GM19397 (cell line): ENCODE measurements around the gene ZGPAT.
"Not testable (repeated sequence)": the region's sequence is repeated elsewhere in the genome, so short reads cannot be mapped to it uniquely, and the experiment has no call there.

Experiments
- ATAC-seq: cut with Tn5 transposase; IDR thresholded peaks from one replicate; pipeline ENCODE4 v1.9.1; 2021; ENCODE audit warnings: mild to moderate bottlenecking, moderate library complexity; ENCODE audit not compliant: unreplicated experiment

Gene ZGPAT, protein sequence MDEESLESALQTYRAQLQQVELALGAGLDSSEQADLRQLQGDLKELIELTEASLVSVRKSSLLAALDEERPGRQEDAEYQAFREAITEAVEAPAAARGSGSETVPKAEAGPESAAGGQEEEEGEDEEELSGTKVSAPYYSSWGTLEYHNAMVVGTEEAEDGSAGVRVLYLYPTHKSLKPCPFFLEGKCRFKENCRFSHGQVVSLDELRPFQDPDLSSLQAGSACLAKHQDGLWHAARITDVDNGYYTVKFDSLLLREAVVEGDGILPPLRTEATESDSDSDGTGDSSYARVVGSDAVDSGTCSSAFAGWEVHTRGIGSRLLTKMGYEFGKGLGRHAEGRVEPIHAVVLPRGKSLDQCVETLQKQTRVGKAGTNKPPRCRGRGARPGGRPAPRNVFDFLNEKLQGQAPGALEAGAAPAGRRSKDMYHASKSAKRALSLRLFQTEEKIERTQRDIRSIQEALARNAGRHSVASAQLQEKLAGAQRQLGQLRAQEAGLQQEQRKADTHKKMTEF

DNA sequence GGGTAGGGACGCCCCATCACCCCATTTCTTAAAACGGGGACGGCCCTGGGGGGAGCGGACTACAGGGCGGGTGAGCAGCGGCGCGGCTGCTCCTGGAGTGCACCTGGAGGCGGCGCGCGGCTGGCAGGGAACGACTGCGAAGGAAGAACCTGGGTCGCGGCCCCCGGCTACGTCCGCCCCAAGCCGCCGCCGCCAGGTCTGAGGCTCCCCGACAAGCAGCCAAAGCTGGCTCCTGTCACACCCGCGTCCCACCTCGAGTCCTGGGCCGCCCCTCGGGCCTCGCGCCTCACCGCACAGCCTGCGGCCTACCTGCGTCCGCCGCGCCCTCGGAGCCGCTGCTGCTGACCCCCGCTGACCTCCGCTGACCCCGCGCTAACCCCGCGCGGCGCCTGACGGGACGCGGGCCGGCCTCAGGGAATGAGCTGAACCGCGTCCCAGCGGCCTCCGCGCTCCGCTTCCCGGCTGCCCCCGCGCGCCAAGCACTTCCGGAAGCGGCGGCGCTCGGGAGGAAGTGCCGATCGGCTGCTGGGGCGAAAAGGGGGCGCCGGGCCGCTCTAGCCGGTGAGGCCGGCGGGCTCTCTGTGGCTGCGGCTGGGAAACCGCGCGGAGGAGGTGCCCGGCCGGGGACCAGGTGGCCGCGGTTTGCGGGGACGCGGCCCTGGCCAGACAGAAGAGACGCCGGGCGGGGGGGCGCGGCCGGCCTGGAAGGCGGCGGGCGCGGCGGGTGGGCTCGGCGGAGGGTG is at the start of gene ZGPAT, which contains the start of gene ARFRP1:
TSS of gene ZGPAT (plus strand) at position 482 of the 743 bp plus-strand sequence. CDS start 542 bp downstream, outside the sequence.
TSS of gene ARFRP1 (minus strand) at position 419 of the 743 bp plus-strand sequence. CDS start 885 bp downstream, outside the sequence.
- ATAC-seq, result peak; percentile 74

DNA sequence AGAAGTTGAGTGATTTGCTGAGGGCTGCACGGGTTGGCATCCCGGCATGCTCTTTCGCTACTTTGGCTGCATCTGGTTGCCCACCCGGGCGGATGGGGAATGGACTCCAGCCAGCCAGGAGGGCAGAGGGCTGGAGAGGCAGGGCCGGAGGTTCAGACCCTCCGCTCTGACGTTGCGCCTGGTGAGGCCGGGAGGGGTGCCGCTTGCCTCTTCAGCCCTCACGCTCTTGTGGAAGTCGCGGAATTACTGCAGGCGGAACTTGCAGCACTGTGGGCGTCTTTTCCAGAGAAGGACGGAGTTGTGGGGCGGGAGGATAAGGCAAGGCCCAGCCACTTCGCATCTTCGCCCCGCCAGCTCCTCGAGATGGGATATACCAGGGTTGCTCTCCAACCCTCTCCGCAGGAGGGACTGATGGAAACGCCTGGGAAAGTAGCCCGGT is 49.1 kb upstream of the ZGPAT start:
- ATAC-seq, result peak; percentile 14

DNA sequence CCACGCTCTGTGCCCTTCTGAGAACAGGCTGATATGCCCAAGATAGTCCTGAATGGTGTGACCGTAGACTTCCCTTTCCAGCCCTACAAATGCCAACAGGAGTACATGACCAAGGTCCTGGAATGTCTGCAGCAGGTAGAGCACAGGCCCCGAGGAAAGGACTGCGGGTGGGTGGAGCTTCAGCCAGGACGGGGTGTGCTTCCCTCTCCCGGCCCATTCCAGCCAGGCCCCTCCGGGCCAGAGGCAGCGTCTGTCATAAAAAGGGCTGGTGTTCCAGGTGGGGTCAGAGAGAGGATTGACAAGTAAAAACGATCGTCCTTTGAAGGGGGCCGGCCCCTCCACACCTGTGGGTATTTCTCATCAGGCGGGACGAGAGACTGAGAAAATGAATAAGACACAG is 48.5 kb upstream of the ZGPAT start:
- no peak for ATAC-seq

DNA sequence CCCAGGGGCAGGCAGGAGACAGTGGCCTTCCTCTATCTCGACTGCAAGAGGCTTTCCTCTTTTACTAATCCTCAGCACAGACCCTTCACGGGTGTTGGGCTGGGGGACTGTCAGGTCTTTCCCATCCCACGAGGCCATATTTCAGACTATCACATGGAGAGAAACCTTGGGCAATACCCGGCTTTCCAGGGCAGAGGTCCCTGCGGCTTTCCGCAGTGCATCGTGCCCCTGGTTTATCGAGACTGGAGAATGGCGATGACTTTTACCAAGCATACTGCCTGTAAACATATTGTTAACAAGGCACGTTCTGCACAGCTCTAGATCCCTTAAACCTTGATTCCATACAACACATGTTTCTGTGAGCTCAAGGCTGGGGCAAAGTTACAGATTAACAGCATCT is 47.7 kb upstream of the ZGPAT start:
- ATAC-seq, result not testable (repeated sequence)

DNA sequence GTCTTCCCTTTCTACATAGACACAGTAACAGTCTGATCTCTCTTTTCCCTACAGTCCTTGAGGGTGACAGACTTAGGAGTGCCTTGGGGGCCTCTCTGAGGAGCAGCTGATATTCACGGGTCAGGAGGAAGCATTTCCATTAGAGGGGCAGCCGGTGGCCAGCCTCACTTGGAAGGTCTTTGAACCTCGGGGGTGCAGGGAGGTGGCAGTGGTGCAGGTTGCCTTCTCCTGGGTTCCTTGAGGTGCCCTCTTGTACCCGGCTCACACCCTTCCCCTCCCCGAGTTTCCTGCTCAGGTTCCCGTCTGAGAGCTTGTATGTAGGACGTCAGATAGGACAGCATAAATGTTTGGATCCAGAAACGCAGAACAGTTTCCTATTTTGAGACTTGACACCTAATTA is 47.2 kb upstream of the ZGPAT start:
- no peak for ATAC-seq

DNA sequence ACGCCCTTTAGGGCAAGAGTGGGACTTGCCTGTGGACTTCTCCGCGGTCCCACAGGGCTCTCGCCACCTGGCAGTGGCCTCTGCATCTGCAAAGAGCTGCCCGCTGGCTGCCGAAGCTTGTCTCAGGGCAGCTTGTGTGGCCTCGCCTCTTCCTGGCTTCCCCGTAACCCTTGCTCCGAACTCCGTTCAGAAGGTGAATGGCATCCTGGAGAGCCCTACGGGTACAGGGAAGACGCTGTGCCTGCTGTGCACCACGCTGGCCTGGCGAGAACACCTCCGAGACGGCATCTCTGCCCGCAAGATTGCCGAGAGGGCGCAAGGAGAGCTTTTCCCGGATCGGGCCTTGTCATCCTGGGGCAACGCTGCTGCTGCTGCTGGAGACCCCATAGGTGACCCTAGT is 46.7 kb upstream of the ZGPAT start:
- no peak for ATAC-seq

DNA sequence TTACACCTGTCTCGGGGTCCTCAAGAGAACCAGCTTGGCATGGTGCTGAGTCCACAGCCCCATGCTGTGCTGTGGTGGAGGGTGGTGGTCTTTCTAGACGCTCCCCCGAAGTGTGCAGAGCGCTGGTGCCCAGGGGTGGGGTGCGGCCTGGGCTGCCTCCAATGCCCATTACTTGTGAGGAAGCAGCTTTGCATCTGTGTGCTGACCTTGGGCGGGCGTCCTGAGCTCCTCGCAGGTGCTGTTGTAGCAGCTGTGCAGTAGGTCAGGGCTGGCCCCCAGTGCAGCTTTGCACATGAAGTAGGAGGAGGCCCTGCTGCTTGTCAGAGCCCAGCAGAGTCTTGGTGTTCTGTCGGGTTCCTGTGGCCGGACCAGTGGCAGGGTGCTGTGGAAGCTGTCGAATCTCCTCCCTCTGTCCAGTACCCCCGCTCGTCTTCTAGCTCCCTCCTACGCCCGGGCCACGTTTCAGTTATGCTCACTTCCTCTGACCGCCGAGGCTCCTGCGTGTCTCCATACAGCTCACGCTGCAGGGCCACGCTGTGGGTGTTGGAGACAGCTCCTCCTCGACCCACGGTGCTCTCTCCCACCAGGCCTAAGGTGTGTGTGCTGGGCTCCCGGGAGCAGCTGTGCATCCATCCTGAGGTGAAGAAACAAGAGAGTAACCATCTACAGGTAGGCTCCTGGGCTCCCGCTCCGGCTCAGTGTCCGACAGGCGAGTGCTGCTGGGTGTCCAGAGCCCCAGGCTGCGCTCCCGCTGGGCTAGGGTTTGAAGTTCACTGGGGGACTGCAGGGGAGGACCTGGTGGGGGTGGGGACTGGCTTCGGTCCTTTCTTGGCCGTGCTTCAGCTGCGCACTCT is 45.7 kb upstream of the ZGPAT start:
- no peak for ATAC-seq

DNA sequence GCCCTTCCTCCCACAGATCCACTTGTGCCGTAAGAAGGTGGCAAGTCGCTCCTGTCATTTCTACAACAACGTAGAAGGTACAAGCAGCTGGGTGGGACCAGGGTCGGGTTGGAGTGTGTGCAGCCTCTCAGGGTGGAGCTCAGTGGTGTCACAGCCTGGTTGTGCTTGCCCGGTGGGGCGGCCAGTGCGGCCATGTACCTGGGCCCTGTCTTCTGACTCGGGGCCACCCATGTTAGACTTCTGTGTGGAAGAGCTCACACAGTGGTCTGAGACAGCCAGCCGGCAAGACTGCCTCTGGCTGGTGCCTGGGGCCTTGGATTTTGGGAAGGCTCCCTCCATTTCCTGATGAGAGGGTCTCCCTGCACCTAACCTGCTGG is 45.0 kb upstream of the ZGPAT start:
- ATAC-seq, result no peak

DNA sequence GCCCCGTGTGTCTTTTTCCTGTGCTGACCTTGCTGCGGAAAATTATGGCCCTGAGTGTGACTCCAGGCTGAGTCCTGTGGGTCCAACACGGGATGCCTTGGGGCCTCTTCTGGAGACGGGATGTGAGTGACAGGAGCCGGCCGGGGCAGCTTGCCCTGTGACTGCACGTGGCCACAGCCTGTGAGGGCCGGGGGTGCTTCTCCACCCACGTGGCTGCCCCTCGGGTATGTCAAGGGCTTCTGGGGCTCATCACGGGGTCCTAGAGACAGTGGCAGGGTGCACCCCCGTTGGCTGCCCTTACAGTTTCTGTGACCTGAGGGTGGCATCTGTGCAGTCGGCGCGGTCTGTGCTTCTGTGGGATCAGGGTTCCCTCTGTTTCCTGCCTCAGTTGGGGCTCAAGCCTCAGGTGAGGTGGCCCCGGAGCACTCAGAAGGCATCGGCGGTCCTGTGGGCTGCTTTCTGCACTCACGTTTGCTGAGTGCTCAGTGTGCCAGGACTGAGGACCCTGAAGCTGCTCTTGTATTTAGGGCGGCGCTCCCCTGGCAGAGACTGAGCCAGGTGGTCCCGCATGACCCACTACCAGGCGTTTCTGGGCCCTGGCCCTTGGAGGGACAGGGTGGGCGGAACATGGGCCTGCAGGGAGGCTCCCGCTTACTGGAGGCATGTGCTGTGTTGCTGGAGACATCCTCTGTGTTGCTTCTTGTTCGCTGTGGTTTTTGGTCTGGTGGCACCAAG is 44.3 kb upstream of the ZGPAT start:
- ATAC-seq, result no peak

DNA sequence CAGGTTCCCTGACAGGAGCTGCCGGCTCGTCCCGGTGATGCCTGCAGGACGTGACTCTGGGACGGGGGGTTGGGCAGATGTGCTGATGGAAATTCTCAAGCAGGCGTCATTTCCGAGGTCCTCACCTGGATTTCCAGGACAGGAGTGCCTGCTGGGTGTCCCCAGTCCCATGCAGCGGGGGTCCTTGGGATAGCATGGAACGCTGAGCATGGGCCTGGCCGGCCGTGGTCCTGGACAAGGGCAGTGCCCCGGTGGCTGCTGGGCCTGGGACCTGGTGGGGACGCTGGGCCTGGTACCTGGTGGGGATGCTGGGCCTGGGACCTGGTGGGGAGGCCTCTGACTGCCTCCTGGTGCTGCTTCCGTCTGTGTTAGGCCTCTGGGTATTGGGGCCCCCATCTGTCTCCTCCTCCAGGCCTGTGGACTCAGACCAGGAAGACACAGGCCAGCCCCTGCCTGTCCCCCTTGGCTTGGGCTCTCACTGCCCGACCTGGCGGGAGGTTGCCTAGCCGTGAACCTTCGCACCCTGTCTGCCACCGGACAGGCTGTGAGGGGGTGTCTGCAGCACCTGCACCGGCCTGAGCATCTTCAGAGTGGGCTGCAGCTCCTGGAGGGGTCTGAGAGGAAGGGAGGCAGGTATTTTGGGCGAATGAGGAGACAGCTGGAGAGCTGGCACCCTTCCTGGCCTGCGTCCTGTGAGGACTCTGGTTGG is 43.5 kb upstream of the ZGPAT start:
- no peak for ATAC-seq

DNA sequence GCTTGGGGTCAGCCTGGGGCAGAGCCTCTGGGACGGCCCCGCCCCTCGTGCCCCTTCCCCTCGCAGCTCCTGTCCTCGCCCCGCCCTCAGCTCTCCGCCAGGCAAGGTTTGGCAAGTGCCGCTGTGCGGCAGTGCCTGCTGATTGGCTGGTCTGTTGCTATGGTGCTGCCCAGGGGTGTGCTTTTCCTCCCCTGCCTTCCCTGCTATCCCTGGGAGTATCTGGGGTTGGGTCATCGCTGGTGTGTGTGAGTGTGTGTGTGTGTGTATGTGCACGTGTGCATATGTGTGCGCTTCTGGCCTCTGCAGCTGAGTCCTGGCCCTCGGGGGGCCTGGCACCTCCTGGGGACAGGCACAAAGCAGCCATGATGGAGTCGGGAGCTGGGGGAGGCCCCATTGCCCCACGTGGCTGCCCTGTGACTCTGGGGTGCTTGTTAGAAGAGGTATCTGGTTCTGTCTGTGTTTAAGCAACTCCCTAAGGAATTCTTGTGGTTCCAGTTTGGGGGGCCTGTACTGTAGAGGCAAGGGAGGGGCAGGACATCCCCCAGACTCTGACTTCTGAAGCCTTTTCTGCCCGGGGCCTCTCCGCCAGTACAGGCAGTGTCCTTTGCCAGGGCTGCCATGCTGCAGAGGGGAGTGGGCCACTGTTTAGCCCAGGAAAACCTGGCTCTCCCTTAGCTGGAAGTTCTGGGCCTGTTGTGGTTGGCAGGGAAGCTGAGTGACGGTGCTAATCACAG is 42.8 kb upstream of the ZGPAT start:
- no peak for ATAC-seq

DNA sequence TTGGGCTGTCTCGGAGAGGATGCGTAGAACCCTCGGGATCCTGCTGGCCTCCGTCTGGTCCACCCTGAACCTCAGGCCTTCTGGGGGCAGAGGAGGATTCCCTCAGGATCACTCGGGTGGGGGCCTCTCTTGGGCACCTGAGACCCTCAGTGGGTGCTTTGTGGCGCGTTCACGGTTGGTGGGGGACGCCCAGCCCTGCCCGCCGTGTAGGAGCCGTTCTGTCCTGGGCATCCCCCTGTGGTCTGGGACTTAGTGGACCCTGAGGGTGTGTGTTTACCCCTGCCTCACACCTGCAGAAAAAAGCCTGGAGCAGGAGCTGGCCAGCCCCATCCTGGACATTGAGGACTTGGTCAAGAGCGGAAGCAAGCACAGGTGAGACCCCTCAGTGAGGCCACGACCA is 42.1 kb upstream of the ZGPAT start:
- no peak for ATAC-seq

DNA sequence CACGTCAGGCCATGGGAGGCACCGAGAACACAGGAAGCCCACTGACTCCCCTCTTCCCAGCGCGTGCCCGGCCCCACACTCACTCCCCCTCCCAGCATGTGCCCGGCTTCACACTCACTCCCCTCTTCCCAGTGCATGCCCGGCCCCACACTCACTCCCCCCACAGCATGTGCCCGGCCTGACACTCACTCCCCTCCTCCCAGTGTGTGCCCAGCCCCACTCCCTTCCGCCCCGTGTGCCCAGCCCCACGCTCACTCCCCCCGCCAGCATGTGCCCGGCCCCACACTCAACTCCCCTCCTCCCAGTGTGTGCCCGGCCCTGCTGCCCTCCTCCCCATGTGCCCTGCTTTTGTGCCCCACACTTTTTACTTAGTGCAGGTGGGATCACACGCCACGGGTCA is 40.0 kb upstream of the ZGPAT start:
- ATAC-seq, result no peak

DNA sequence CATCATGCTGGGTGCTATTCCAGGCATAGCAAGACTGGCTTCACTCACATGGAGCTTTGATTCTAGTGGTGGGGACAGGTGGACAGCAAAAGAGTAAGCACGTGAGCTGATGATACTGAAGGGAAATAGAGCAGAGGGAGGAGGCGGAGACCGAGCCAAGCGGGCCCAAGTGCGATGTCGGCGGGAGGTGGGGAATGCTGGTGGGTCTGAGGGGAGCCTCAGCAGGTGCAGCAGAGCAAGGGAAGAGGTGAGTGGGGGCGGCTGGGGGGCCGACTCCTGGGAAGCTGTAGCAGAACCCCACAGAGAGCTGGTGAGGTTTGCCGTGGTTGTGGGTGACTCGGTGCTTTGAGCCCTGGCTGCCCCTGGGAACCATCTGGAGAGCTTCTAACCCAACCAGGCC is 39.5 kb upstream of the ZGPAT start:
- no peak for ATAC-seq

DNA sequence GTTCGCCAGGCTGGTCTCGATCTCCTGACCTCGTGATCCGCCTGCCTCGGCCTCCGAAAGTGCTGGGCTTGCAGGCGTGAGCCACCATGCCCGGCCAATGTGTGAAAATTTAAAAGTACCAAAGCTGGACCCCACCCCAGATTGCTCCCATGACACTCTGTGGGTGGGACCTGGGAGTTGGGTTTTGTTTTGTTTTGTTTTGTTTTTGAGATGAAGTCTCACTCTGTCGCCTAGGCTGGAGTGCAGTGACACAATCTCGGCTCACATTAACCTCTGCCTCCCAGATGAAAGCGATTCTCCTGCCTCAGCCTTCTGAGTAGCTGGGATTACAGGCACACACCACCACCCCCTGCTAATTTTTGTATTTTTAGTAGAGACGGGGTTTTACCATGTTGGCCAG is 36.1 kb upstream of the ZGPAT start:
- not testable (repeated sequence) for ATAC-seq

DNA sequence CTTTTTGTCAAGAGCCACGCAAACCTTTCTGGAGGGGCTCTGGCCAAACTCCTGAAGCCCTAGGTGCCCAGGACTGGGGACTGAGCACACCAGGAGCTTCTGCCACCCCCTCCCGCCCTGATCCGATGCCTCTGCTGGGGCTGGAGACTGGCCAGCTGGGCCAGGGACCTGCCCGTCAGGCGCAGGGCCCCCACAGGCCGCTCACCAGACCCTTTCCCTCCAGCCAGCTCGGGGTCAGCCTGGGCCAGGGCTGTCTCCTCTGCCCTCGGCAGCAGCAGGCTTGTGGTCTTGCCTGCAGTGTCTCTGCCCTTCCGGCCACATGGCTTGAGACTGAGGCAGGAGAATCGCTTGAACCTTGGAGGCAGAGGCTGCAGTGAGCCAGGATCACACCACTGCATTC is 35.2 kb upstream of the ZGPAT start:
- no peak for ATAC-seq

DNA sequence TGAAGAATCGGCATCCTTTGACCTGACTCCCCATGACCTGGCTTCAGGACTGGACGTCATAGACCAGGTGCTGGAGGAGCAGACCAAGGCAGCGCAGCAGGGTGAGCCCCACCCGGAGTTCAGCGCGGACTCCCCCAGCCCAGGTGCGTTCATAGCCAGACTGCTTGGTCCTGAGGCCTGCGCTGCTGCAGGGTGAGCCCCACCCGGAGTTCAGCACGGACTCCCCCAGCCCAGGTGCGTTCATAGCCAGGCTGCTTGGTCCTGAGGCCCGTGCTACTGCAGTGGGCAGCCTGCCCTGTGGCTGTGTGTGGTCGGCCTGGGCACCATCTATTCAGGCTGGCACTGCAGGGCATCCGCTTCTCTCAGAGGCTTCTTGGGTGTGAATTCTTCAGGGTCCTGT is 33.9 kb upstream of the ZGPAT start:
- ATAC-seq, result no peak

DNA sequence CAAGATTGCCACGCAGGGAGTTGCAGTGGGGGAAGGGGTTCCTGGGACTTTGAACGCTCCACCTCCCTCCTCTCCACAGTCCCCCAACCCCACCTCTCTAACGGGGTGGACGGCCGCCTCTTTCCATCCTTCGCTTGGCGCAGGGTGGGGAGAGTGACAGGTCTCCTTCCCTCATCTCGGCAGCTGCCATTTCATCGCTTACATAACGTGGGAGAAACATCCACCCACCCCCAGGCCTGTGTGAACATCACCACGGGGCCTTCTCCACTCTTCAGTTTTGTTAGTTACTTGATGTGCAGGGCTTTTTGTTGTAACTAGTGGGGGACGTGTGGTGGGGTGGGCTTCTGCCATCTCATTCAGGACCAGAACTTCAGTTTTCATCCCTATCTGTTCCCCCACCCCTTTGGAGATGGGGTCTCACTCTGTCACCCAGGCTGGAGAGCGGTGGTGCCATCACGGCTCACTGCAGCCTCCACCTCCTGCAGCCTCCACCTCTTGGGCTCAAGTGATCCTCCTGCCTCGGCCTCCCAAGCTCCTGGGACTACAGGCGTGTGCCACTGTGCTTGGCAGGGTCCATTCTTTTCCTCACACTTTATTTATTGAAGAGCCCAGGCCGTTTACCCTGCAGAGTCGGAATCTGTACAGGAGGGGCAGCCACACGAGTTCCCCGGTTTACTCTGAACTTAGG is 32.0 kb upstream of the ZGPAT start:
- ATAC-seq, result no peak
